Ovary (tissue), 9 donors: ENCODE data around the gene RHOC. TPM values are rescaled to one million over a fixed set of nuclear protein-coding genes. Genes with fewer than 3 reads are reported as not detected.
"Not testable (repeated sequence)": the region's sequence is repeated elsewhere in the genome, so short reads cannot be mapped to it uniquely, and the experiment has no call there.

Source experiments
- DNase-seq, 5 donors: peaks; one replicate each; pipeline ENCODE4 v3.0.0-alpha.2; 2019 to 2020
- H3K27ac ChIP-seq, 2 donors: fragments of 200-600 bp; one replicate each; pipeline versions ENCODE4 v1.5.1 to v1.8.0; 2019 to 2022
- H3K27me3 ChIP-seq: fragments of 200-600 bp; one replicate; pipeline ENCODE4 v1.8.0; 2022
- H3K36me3 ChIP-seq: fragments of 200-600 bp; sonication (generic); one replicate; pipeline ENCODE4 v1.5.1; 2019
- H3K4me1 ChIP-seq: one replicate; pipeline ENCODE4 v1.8.1; 2013; ENCODE audit warnings: mild to moderate bottlenecking, moderate library complexity; ENCODE audit not compliant: insufficient read depth
- H3K4me3 ChIP-seq: fragments of 200-600 bp; sonication (generic); one replicate; pipeline ENCODE4 v1.5.1; 2017
- H3K9me3 ChIP-seq, 2 donors: fragments of 200-600 bp in 1 of 2; sonication (generic) in 1 of 2; one replicate each; pipeline versions ENCODE4 v1.5.1 to v1.8.1; 2013 to 2019; ENCODE audit warnings: mild to moderate bottlenecking in 1 of 2, moderate library complexity in 1 of 2
- CTCF ChIP-seq, 3 donors: fragments of 450-650 bp in 2 of 3; fragments of 200-600 bp in 1 of 3; IDR thresholded peaks; one replicate each; pipeline versions ENCODE4 v1.5.1 to v1.8.0; 2016 to 2022; ENCODE audit warnings: antibody characterized with exemption in 3 of 3, mild to moderate bottlenecking in 1 of 3
- EP300 ChIP-seq: sonication (generic); formaldehyde crosslinking; IDR thresholded peaks from one replicate; pipeline ENCODE4 v1.6.1; 2017; ENCODE audit warnings: antibody characterized with exemption
- POLR2A ChIP-seq: fragments of 450-650 bp; IDR thresholded peaks from one replicate; pipeline ENCODE4 v1.6.1; 2017; ENCODE audit warnings: antibody characterized with exemption, mild to moderate bottlenecking, moderate library complexity
- WGBS, 3 donors: extraction: QIAGEN DNeasy Blood & Tissue Kit in 1 of 3; methylation state at CpG; one replicate each; pipeline versions ENCODE4 v1.1.5 to v1.1.7; 2013 to 2017; 5-methylcytosine and 5-hydroxymethylcytosine counted together
- intact Hi-C, 4 donors: fragments of 100-400 bp; cut with DNase I; formaldehyde crosslinking; loops; one replicate each; pipeline versions ENCODE4 v1.11.0 to v1.15.1; 2022 to 2023
- polyA plus RNA-seq, 2 donors: library from polyadenylated mRNA; stranded (reverse); fragments of 200-250 nt in 1 of 2; fragments of 350-450 nt in 1 of 2; fragmentation: Illumina TruSeq in 1 of 2; extraction: RNeasy Lipid Tissue Mini Kit (QIAGEN cat#74804) in 1 of 2; gene quantifications; one replicate each; pipeline ENCODE4 v1.2.3, GENCODE V29; 2013 to 2014
- total RNA-seq, 7 donors: library from RNA; depleted of rRNA in 2 of 7; stranded (reverse); fragments of >200 nt in 2 of 7; fragmentation: NEBNext Ultra II Directional in 3 of 7; extraction: Animal tissue kit (Norgen Biotek cat#: 25700) in 3 of 7; gene quantifications; one replicate each; pipeline versions ENCODE4 v1.1.0 to v1.2.4, GENCODE V29; 2016 to 2023
- donor health status: DM: no; HTN: no; CAD: no; lungs with moderate emphysema.
- donor health status: DM: no; HTN: no; CAD: no.
- donor health status: Bipolar disorder and iron deficiency.
- donor health status: DM: yes; HTN: yes; CAD: no.
- donor health status: DM: no; HTN: no; CAD: no.
- donor health status: DM: yes; HTN: yes; CAD: no.

RHOC gene
- total and polyA plus RNA-seq, 9 donors = 177 to 308 (median 214) TPM

DNA sequence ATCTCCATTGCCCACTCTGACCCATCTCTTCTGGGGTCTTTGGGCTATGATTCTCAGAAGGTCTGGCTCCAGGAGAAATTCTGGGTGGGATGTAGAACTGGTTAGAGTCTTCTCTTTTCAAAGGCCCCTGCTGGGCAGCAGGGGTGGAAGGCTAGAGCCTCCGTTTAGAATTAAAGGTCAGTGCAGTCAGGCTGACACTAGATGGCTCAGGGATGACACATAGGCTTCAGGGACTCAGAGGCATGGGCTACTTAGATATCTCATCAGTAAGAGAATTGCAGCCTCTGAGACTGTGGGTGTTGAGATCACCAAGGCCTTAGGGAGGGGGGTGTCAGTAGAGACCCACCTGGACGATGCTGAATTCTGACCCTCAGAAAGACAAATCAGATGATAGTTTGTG, 20.8 kb upstream of the RHOC start:
- intact Hi-C loops = no loop called here
- Histone ChIP-seq H3K4me1 (no peaks in the 10 kb centered on the region), H3K36me3 (no peaks in the 10 kb centered on the region), H3K4me3 (no peak overlapping the region), H3K27me3 (no peaks in the 10 kb centered on the region), H3K9me3 (no peaks in the 10 kb centered on the region), H3K27ac (no peak overlapping the region)
- WGBS, 3 donors = 55 to 62% (median 61%) methylated on average over 2 of the region's 2 CpGs
- DNase-seq = no peak
- TF ChIP-seq CTCF (IDR thresholded peaks at IDR 0.05) (no peak), EP300 (no peak), POLR2A (no peak)

DNA sequence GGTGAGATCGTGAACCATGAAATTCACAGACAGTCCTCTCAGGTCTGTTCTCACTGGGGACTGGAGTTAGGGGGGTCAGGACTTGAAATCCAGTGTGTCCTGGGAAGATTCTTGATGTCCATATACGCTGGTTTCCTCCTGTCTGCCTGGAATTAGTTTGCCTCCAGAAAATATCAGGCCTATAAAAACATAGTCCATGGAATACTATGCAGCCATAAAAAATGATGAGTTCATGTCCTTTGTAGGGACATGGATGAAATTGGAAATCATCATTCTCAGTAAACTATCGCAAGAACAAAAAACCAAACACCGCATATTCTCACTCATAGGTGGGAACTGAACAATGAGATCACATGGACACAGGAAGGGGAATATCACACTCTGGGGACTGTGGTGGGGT, 17.3 kb upstream of the RHOC start:
- H3K27ac ChIP-seq, H3K4me1 ChIP-seq, H3K9me3 ChIP-seq, H3K36me3 ChIP-seq, H3K27me3 ChIP-seq, DNase-seq, intact Hi-C loops, H3K4me3 ChIP-seq: not testable (repeated sequence)
- 92 to 98% (median 94%) methylated on average over 2 to 4 of the region's 4 CpGs for WGBS, 3 donors

DNA sequence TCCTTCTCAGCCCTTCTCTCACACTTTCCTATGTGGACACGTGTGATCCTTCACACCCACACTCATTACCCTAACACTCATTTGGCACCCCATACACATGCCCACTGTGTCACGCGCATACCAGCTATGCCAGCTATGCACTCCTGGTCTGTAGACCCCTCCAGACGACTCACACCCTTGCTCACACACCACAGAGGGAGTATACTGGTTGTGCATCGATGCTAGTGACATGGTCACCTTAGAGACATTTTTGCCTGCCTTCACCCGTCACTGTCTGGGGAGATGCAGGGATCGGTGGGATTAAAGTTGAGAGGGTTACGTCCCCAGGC, 16.5 kb upstream of the RHOC start:
- intact Hi-C loops = no loop called here
- Histone ChIP-seq H3K9me3 (no peaks in the 10 kb centered on the region), H3K27ac (no peak overlapping the region), H3K36me3 (no peaks in the 10 kb centered on the region), H3K4me1 (peaks cover 7% of the 10 kb centered on the region), H3K27me3 (no peaks in the 10 kb centered on the region), H3K4me3 (no peak overlapping the region)
- TF ChIP-seq EP300 = no peak
- TF ChIP-seq POLR2A = no peak
- TF ChIP-seq CTCF (IDR thresholded peaks at IDR 0.05) = no peak
- DNase-seq = no peak
- 75 to 82% (median 79%) methylated on average over 8 of the region's 8 CpGs for WGBS, 3 donors

GRCh38 chr1:112722601-112723510, 15.9 kb upstream of the RHOC start:
- Histone ChIP-seq H3K27me3 (no peaks in the 10 kb centered on the region), H3K36me3 (no peaks in the 10 kb centered on the region), H3K4me3 (peak overlapping the region; percentile 7), H3K4me1 (peaks cover 7% of the 10 kb centered on the region), H3K27ac (peak overlapping the region; percentile 19 to 30), H3K9me3 (no peaks in the 10 kb centered on the region)
- intact Hi-C loops = no loop called here
- peak in 4 of 5 donors; percentile 44 to 65 (median 55) for DNase-seq
- 7 to 10% (median 9%) methylated on average over 24 to 35 of the region's 35 CpGs for WGBS, 3 donors
- no peak for TF ChIP-seq POLR2A
- no peak for TF ChIP-seq CTCF (IDR thresholded peaks at IDR 0.05)
- no peak for TF ChIP-seq EP300

DNA sequence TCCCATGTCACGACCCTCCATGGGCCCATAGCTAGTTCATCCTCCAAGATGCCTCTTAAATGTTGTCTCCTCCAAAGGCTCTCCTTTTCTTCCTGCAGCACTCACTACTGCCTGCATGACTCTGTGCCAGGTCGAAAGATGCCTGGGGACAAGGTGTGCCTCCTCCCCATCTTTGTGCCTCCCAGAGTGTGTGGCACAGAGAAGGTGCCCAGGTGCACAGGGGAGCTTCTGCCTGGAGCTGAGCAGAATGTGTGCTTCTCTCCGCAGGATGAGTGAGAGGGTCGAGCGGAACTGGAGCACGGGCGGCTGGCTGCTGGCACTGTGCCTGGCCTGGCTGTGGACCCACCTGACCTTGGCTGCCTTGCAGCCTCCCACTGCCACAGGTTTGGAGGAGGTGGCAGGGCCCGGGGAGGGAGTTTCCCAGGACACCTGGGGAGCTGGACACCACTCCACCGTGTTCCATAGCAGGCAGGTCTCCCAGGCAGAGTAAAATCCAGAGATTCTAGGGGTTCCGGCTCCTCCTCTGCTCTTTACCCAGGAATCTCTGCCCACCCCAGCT, 15.1 kb upstream of the RHOC start:
- Histone ChIP-seq H3K9me3 (no peaks in the 10 kb centered on the region), H3K4me1 (peaks cover 7% of the 10 kb centered on the region), H3K27ac (peak overlapping the region in 1 of 2 donors; percentile 19), H3K27me3 (no peaks in the 10 kb centered on the region), H3K4me3 (no peak overlapping the region), H3K36me3 (no peaks in the 10 kb centered on the region)
- WGBS, 3 donors = 41 to 51% (median 44%) methylated on average over 10 of the region's 10 CpGs
- TF ChIP-seq POLR2A (no peak), CTCF (IDR thresholded peaks at IDR 0.05) (no peak), EP300 (no peak)
- intact Hi-C loops = no loop called here
- peak in 1 of 5 donors; percentile 20 for DNase-seq

DNA sequence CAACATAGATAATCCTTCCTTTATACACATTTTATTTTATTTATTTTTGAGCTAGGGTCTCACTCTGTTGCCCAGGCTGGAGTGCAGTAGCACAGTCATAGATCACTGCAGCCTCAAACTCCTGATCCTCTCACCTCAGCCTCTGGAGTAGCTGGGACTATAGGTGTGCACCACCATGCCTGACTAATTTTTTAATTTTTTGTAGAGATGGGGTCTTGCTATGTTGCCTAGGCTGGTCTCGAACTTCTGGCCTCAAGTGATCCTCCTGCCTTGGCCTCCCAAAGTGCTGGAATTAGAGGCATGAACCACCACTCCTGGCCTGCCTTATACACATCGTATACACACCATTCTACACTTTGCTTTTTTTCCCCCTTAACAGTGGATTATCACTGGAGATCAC, 14.4 kb upstream of the RHOC start:
- H3K4me3 ChIP-seq, DNase-seq, H3K4me1 ChIP-seq, H3K9me3 ChIP-seq, intact Hi-C loops, H3K27ac ChIP-seq, H3K27me3 ChIP-seq, H3K36me3 ChIP-seq: not testable (repeated sequence)
- 93 to 98% (median 96%) methylated on average over 2 of the region's 2 CpGs for WGBS, 3 donors
